T-helper 22 cell (primary cell): ENCODE results near the gene NCK2.

Experiments
- DNase-seq: peaks from one replicate; pipeline ENCODE4 v3.0.0-alpha.2; 2020; ENCODE audit warnings: low read depth

NCK2 gene

DNA sequence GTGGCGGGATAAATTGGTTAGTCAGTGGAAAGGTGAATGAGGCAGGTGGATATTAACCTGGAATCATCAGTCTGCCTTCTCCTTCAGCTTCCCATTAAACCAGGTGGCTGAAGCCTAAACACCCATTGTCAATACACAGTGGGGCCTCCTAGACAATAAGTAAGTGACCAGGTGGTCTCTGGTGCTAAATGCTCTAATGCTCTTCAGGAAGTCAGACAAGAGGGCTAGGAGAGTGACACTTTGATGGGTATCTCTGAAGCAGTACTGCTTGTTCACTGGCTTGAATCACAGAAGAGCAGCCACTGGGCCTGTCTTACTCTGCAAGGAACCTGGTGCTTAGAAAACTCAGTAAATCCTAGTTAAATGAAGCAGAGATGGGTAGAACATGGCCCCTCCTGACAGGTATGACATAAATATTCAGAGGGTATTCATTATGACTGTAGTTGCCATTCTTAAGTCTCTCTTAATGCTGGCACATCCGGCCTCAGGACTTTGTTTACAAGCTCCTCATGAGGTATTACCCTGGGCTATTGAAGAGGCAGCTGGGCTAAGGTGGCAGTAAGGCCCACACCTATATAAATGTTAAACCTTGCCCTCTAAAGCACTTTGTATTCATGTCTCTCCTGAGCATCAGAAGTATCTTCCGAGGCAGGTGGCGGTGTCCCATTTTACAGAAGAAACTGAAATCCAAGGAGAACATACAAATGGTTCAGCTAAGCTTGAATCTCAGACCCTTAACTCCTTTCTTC is 104.9 kb downstream of the NCK2 start:
- no peak for DNase-seq

- no peak for DNase-seq
Observed at GRCh38 chr2:105852066-105852465, 107.4 kb downstream of the NCK2 start.

DNA sequence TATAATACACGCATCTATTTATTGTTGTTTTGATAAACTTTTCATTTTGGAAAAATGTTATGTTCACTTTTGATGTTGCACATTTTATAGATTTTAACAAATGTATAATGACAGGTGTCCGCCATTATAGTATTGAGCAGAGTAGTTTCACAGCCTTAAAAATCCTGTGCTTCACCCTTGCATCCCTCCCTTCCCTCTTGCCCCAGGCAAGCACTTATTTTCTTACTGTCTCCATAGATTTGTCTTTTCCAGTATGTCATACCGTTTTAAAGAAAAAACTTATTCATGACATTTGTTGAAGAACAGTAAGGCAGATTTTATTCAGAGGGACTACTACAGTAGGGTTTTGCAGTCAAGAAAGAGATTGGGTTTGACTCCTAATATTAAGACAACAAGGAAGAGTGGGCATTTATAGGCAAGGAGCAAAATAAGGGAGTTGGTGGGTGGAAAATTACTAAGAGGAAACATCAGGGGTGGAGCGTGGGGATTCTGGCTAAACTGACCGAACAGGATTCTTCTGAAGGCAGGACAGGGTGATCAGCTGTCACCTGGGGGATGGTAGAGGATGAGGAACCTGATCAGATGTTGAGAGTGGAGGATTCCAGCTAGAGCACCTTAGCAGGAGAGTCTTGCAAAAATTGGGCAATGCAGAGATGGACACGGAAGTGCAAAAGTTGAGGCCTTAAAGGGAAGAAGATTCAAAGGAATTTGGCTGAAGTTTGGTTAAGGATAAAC is 108.8 kb downstream of the NCK2 start:
- no peak for DNase-seq

- DNase-seq, result no peak
Observed at GRCh38 chr2:105854972-105855371, 110.3 kb downstream of the NCK2 start.

DNA sequence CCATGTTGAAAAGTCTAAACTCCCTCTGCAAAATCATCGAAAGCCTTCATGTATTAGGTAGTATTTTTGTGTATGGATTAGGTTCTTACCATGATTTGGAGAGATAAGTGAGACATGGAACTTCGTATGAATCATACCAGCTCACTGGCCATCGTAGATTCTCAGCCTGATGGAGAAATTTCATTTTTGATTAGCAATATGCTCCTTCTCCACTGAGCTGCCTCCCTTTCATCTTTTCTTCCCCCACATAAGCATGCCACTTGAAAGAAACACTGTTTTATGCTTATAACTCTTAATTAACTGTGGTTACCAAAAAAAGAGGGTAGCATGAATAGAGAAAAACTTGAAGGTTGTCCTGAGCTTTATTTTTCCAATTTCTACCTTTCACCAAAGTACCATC is 111.9 kb downstream of the NCK2 start:
- no peak for DNase-seq

GRCh38 chr2:105857076-105857740 is 112.5 kb downstream of the NCK2 start:
- DNase-seq, result peak; percentile 43

GRCh38 chr2:105858868-105859693 is 114.4 kb downstream of the NCK2 start:
- DNase-seq, result no peak

- no peak for DNase-seq
Observed at GRCh38 chr2:105859694-105859951, 114.9 kb downstream of the NCK2 start.

- DNase-seq, result no peak
Observed at GRCh38 chr2:105860567-105860966, 115.9 kb downstream of the NCK2 start.

DNA sequence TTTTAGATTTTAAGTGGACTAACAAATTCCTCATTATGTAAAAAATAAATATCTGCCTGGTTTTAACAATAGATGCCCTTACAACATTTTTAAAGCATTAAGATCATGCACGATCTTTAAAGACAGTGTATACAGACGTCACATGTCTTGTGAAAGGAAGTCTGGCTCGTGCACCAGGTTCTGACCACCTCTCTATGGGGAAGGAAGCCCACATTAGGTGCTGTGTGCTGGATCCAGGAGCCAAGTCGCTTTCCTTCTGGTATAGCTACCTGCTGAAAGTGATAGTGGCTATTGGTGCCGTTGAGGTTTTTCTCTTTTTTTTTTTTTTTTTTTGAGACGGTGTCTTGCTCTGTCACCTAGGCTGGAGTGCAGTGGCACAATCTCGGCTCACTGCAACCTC is 116.5 kb downstream of the NCK2 start:
- no peak for DNase-seq

- DNase-seq, result no peak
Observed at GRCh38 chr2:105862843-105863242, 118.1 kb downstream of the NCK2 start.

DNA sequence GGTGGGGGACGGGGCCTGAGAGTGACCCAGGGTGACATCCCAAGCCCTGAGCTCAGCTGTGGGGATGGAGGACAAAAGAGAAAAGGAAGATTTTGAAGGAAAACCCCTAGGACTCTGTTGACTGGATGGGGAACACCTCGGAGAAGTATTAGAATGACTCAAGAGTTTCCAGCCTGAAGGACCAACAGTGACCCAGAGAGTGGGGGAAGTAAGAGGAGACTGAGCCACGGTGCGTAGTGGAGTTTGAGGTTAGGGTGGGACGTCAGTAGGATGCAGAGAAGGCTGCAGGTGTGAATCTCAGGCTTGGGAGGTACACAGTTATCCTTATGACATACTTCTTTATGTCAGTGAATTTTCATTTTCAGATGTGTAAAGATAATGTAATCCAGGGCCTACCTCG is 119.5 kb downstream of the NCK2 start:
- DNase-seq, result no peak

- no peak for DNase-seq
Observed at GRCh38 chr2:105865222-105865913, 120.7 kb downstream of the NCK2 start.

DNA sequence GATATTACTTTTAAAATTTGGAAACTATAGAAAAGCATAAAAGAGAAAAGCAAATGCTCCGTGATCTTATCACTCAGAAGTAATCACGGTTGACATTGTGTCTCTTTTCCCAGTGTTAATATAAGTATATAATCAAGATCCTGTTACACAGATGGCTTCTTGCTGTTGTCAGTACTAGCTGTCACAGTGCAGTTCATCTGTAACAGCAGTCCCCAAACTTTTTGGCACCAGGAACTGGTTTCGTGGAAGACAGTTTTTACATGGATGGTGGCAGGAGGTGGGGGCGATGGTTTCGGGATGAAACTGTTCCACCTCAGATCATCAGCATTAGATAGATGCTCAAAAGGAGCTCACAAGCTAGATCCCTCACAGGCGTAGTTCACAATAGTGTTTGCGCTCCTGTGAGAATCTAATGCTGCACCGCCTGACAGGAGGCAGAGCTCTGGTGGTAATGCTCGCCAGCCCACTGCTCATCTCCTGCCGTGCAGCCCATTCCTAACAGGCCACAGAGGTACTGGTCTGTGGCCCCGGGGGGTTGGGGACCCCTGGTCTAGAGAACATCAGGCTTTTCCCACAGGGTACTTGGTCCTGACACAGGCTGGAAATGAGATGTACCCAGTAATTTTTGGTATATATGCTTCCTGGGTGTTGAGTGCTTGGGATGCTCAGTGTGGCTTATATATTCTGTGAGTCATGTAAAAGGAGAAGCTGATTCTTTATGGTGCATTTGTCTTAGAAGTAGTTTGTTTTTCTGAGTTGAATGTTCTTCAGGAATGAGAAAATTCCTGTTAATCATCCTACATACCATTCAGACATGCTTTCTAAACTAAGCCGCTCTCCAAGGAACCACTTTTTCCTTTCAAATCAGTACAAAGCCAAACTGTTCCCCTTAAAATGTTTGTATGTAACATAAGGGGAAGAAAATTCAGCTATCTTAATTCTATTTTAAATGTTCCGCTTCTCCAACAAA is 121.8 kb downstream of the NCK2 start:
- no peak for DNase-seq

DNA sequence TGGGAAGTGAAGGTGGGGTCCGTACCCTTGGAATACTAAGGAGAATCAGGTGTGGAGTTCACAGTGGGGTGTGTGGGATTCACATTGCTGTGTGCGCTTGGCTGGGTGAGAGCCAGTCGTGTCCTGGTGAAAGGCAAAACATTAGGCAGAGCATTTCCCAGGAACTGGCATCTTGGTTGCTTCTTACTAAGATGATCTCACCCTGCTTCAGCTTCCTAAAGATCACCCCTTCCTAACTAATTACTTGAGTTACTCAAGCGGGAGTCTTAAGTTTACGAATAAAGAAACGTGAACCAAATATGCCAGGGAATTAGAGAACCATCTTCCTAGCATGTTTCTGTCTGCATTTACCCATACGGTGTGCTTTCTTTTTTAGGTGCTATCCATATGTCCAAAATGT is 122.9 kb downstream of the NCK2 start:
- no peak for DNase-seq

- no peak for DNase-seq
Observed at GRCh38 chr2:105868060-105868459, 123.3 kb downstream of the NCK2 start.

- DNase-seq, result no peak
Observed at GRCh38 chr2:105869341-105869740, 124.6 kb downstream of the NCK2 start.

DNA sequence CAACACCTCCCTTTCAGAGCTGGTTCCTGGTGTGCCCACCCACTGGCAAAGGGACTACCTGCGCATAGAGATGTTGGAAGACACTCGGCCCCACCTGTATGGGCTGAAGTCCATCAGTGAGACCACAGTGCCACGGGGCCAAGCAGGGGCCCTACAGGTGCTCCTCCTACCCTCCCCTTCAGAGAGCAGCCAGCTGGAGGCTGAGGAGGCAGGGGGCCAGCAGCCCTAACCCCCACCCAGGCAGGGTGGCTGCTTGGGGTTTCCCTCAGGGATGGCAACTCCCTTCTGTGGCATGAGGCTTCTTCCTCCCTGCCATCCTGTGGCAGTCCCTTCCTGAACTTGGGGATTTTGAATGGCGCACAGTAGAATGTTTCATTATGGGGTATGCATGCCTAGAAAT is 125.3 kb downstream of the NCK2 start:
- no peak for DNase-seq

DNA sequence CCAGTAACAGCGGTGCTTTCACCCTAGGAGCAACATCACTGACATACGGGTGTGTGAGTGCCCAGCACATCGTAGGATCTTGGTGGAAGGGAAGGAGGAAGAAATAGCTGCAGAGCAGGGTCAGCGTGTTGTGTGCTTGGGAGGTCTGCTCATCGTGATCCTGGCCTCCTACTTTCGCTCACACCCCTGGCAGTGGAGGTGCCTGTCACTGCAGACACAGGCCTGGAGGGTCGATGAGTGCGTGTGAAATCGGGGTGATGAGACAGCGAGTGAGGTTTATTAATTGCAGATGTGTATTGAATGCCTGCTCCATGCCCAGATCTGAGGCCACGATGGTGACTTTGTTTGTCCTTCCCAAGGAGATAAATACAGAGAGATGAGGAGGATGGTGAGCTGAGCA is 126.1 kb downstream of the NCK2 start:
- no peak for DNase-seq

GRCh38 chr2:105872142-105872728 is 127.5 kb downstream of the NCK2 start:
- DNase-seq, result no peak
